Measurements from ENCODE around the gene HAVCR2. TPM values are rescaled to one million over a fixed set of nuclear protein-coding genes. Genes with fewer than 3 reads are reported as not detected.

The HAVCR2 gene
- total and polyA plus RNA-seq, 2 donors from 2014 or later: 14.6 to 17.5 TPM

DNA sequence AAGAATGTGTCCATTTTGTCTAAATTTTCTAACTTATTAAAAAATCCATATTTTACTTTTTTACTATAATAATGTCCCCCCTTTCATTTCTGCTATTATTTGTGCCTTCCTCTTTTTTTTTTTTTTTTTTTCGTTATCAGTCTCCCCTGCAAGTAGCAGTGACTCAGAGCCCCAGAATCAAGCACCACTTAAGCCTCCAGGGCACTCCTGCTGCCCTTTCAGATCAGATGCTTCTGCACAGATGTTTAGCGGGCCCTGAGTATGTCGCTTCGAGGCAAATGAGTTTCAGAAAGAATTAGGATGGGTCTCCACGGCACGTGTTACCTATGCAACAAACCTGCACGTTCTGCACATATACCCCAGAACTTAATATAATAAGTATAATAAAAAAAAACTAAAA is 22.1 kb upstream of the HAVCR2 start:
- Histone ChIP-seq H3K4me1 (ENCODE audit: control insufficient read depth in 2 of 3, insufficient read depth in 2 of 3, low read depth in 1 of 3, low read length in 3 of 3) (peaks cover 0 to 3% (median 0%) of the 10 kb centered on the region in 3 donors), H3K9me3 (ENCODE audit: control insufficient read depth in 2 of 3, insufficient read depth in 1 of 3, low read length in 3 of 3) (no peaks in the 10 kb centered on the region), H3K9ac (ENCODE audit: low read length in 3 of 3) (no peak overlapping the region), H3K27me3 (ENCODE audit: control insufficient read depth, insufficient read depth, low read length) (no peaks in the 10 kb centered on the region), H3K4me3 (ENCODE audit: low read length in 3 of 3) (no peak overlapping the region), H3K36me3 (ENCODE audit: control insufficient read depth in 2 of 3, insufficient read depth in 3 of 3, low read length in 3 of 3) (no peaks in the 10 kb centered on the region), H3K27ac (ENCODE audit: low read depth in 2 of 2, low read length in 2 of 2) (no peak overlapping the region)
- intact Hi-C loops (cut with DNase I): no loop called here
- TF ChIP-seq, protein P1, sequence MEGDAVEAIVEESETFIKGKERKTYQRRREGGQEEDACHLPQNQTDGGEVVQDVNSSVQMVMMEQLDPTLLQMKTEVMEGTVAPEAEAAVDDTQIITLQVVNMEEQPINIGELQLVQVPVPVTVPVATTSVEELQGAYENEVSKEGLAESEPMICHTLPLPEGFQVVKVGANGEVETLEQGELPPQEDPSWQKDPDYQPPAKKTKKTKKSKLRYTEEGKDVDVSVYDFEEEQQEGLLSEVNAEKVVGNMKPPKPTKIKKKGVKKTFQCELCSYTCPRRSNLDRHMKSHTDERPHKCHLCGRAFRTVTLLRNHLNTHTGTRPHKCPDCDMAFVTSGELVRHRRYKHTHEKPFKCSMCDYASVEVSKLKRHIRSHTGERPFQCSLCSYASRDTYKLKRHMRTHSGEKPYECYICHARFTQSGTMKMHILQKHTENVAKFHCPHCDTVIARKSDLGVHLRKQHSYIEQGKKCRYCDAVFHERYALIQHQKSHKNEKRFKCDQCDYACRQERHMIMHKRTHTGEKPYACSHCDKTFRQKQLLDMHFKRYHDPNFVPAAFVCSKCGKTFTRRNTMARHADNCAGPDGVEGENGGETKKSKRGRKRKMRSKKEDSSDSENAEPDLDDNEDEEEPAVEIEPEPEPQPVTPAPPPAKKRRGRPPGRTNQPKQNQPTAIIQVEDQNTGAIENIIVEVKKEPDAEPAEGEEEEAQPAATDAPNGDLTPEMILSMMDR (IDR thresholded peaks at IDR 0.05; ENCODE audit: borderline replicate concordance, extremely low read depth, insufficient read depth): no peak
- DNase-seq (no peak), FAIRE-seq (no peak)

DNA sequence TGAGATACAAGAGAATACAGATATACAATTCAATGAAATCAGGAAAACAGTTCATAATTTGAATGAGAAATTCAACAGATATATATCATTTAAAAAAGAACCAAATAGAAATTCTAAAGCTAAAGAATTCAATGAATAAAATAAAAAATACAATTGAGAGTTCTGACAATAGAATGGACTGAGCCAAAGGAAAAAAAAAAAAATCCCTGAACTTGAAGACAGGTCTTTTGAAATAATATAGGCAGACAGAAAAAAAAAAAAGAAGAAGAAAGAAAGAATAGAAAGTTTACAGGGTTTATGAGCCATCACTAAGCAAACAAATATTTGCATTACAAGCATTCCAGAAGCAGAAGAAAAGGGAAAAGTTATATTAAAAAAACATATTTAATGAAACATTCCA is 12.9 kb upstream of the HAVCR2 start:
- H3K9me3 ChIP-seq (ENCODE audit: control insufficient read depth in 2 of 3, insufficient read depth in 1 of 3, low read length in 3 of 3): peaks cover 0 to 3% (median 0%) of the 10 kb centered on the region in 3 donors
- no peak overlapping the region for H3K4me3 ChIP-seq (ENCODE audit: low read length in 3 of 3)
- FAIRE-seq: peak; percentile 17
- H3K36me3 ChIP-seq (ENCODE audit: control insufficient read depth in 2 of 3, insufficient read depth in 3 of 3, low read length in 3 of 3): no peaks in the 10 kb centered on the region
- no peak overlapping the region for H3K27ac ChIP-seq (ENCODE audit: low read depth in 2 of 2, low read length in 2 of 2)
- no peaks in the 10 kb centered on the region for H3K4me1 ChIP-seq (ENCODE audit: control insufficient read depth in 2 of 3, insufficient read depth in 2 of 3, low read depth in 1 of 3, low read length in 3 of 3)
- no peak overlapping the region for H3K9ac ChIP-seq (ENCODE audit: low read length in 3 of 3)
- no peak for DNase-seq
- no peaks in the 10 kb centered on the region for H3K27me3 ChIP-seq (ENCODE audit: control insufficient read depth, insufficient read depth, low read length)
- TF ChIP-seq, protein P1 (IDR thresholded peaks at IDR 0.05; ENCODE audit: borderline replicate concordance, extremely low read depth, insufficient read depth): no peak
- intact Hi-C loops (cut with DNase I): no loop called here

DNA sequence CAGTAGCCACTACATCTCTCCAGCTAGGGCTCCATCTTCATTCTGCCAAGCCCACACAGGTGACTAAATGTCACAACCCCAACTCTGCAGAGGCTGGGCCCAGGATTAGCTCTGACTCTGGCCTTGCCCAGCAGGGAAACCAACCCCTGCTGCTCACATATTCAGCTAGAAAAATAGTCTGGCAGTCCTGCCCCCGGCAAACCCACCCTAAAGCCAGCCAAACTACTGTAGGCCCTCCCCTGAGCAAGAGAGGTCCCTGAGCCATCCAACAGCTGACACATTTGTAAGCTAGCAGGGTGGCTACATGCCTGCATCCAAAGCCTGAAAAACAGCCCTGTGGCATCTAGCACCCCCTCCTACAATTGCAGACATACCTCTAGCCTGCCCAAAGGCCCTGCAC is 11.3 kb upstream of the HAVCR2 start:
- Histone ChIP-seq H3K27ac (ENCODE audit: low read depth in 2 of 2, low read length in 2 of 2) (no peak overlapping the region), H3K4me3 (ENCODE audit: low read length in 3 of 3) (no peak overlapping the region), H3K9ac (ENCODE audit: low read length in 3 of 3) (no peak overlapping the region), H3K36me3 (ENCODE audit: control insufficient read depth in 2 of 3, insufficient read depth in 3 of 3, low read length in 3 of 3) (no peaks in the 10 kb centered on the region), H3K4me1 (ENCODE audit: control insufficient read depth in 2 of 3, insufficient read depth in 2 of 3, low read depth in 1 of 3, low read length in 3 of 3) (no peaks in the 10 kb centered on the region), H3K9me3 (ENCODE audit: control insufficient read depth in 2 of 3, insufficient read depth in 1 of 3, low read length in 3 of 3) (peaks cover 0 to 3% (median 0%) of the 10 kb centered on the region in 3 donors), H3K27me3 (ENCODE audit: control insufficient read depth, insufficient read depth, low read length) (no peaks in the 10 kb centered on the region)
- TF ChIP-seq, protein P1 (IDR thresholded peaks at IDR 0.05; ENCODE audit: borderline replicate concordance, extremely low read depth, insufficient read depth): no peak
- no peak for FAIRE-seq
- DNase-seq: no peak
- intact Hi-C loops (cut with DNase I): no loop called here

DNA sequence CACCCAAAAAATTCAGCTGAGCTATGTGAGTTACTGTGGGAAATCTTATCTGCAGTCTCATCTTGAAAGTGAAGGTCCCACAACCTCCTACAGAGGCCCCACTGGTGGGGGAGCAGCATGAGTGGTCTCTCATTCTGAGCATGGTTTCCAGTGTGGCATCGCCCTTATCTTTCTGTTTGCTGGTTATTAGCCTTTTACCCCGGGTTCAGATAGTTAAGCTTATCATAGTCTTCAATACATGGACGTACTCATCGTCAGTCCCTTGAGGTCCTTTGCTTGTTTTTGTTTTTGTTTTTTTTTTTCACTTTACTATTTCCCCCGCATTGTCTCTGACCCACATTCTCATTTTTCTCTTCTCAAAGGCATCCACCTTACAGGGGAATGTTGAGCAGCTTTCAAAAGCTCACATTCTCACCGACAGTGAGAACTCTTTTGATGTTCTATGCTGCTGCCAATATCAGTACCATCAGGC is 7.7 kb upstream of the HAVCR2 start:
- Histone ChIP-seq H3K27ac (ENCODE audit: low read depth in 2 of 2, low read length in 2 of 2) (no peak overlapping the region), H3K36me3 (ENCODE audit: control insufficient read depth in 2 of 3, insufficient read depth in 3 of 3, low read length in 3 of 3) (no peaks in the 10 kb centered on the region), H3K27me3 (ENCODE audit: control insufficient read depth, insufficient read depth, low read length) (no peaks in the 10 kb centered on the region), H3K4me1 (ENCODE audit: control insufficient read depth in 2 of 3, insufficient read depth in 2 of 3, low read depth in 1 of 3, low read length in 3 of 3) (no peaks in the 10 kb centered on the region), H3K4me3 (ENCODE audit: low read length in 3 of 3) (no peak overlapping the region), H3K9me3 (ENCODE audit: control insufficient read depth in 2 of 3, insufficient read depth in 1 of 3, low read length in 3 of 3) (peaks cover 0 to 3% (median 0%) of the 10 kb centered on the region in 3 donors), H3K9ac (ENCODE audit: low read length in 3 of 3) (no peak overlapping the region)
- FAIRE-seq: no peak
- DNase-seq: no peak
- intact Hi-C loops (cut with DNase I): no loop called here
- TF ChIP-seq, protein P1 (IDR thresholded peaks at IDR 0.05; ENCODE audit: borderline replicate concordance, extremely low read depth, insufficient read depth): no peak

All from kidney (tissue), 14 donors.